ENCODE measurements around the gene LSM2. TPM values are rescaled to one million over a fixed set of nuclear protein-coding genes. Genes with fewer than 3 reads are reported as not detected.

The LSM2 gene
- total and polyA plus RNA-seq, 2 experiments from 2014 or later, result 51.9 to 57.9 TPM

- TF ChIP-seq EZH2 (IDR thresholded peaks at IDR 0.05; ENCODE audit: borderline replicate concordance) (no peak), EZH2phosphoT487 (IDR thresholded peaks at IDR 0.05; ENCODE audit: low read depth, severe bottlenecking, unreplicated experiment) (no peak), CTCF (IDR thresholded peaks at IDR 0.05; ENCODE audit: poor library complexity) (no peak)
- peaks cover 29% of the 10 kb centered on the region for H4K20me1 ChIP-seq (ENCODE audit: insufficient read depth, poor library complexity, severe bottlenecking)
- DNase-seq (ENCODE audit: low spot score), result peak; percentile 94
These were observed 27.8 kb upstream of the LSM2 start for GRCh38 chr6:31834367-31835250.

GRCh38 chr6:31831350-31832215 lies 24.8 kb upstream of the LSM2 start:
- Histone ChIP-seq H3K9me2 (replicated peaks; ENCODE audit: insufficient read depth) (no peaks in the 10 kb centered on the region), H3K27ac (peak overlapping the region; percentile 86), H3K79me2 (peaks cover 54% of the 10 kb centered on the region), H3K27me3 (no peaks in the 10 kb centered on the region), H4K20me1 (ENCODE audit: insufficient read depth, poor library complexity, severe bottlenecking) (peaks cover 4% of the 10 kb centered on the region), H3K9me3 (ENCODE audit: low read depth) (no peaks in the 10 kb centered on the region), H2AFZ (no peak overlapping the region), H3K4me1 (ENCODE audit: insufficient read depth) (peaks cover 15% of the 10 kb centered on the region), H3K4me3 (peak overlapping the region; percentile 75), H3K4me2 (peak overlapping the region; percentile 85), H3K36me3 (replicated peaks; ENCODE audit: insufficient read depth, low read depth) (no peaks in the 10 kb centered on the region)
- 92% methylated on average over 15 of the region's 15 CpGs for WGBS (ENCODE audit: low lambda C conversion rate, missing lambda C conversion rate)
- TF ChIP-seq EZH2phosphoT487 (IDR thresholded peaks at IDR 0.05; ENCODE audit: low read depth, severe bottlenecking, unreplicated experiment) (no peak), EZH2 (IDR thresholded peaks at IDR 0.05; ENCODE audit: borderline replicate concordance) (no peak), CTCF (IDR thresholded peaks at IDR 0.05; ENCODE audit: poor library complexity) (no peak)
- DNase-seq (ENCODE audit: low spot score), result no peak

More at GRCh38 chr6:31834367-31835250, 27.8 kb upstream of the LSM2 start:
- H3K9me2 ChIP-seq (replicated peaks; ENCODE audit: insufficient read depth), result no peaks in the 10 kb centered on the region
- peak overlapping the region; percentile 62 for H3K4me3 ChIP-seq
- H3K27me3 ChIP-seq, result no peaks in the 10 kb centered on the region
- 2% methylated on average over 59 of the region's 59 CpGs for WGBS (ENCODE audit: low lambda C conversion rate, missing lambda C conversion rate)
- peak overlapping the region; percentile 82 for H3K4me2 ChIP-seq
- no peaks in the 10 kb centered on the region for H3K36me3 ChIP-seq (replicated peaks; ENCODE audit: insufficient read depth, low read depth)
- H3K4me1 ChIP-seq (ENCODE audit: insufficient read depth), result peaks cover 28% of the 10 kb centered on the region
- no peaks in the 10 kb centered on the region for H3K9me3 ChIP-seq (ENCODE audit: low read depth)
- peak overlapping the region; percentile 88 for H3K27ac ChIP-seq
- peaks cover 78% of the 10 kb centered on the region for H3K79me2 ChIP-seq
- peak overlapping the region; percentile 51 for H2AFZ ChIP-seq

GRCh38 chr6:31830886-31831335 lies 24.1 kb upstream of the LSM2 start:
- peaks cover 48% of the 10 kb centered on the region for H3K79me2 ChIP-seq
- no peak for DNase-seq (ENCODE audit: low spot score)

More at GRCh38 chr6:31830886-31831335, 24.1 kb upstream of the LSM2 start:
- TF ChIP-seq EZH2 (IDR thresholded peaks at IDR 0.05; ENCODE audit: borderline replicate concordance) (no peak), EZH2phosphoT487 (IDR thresholded peaks at IDR 0.05; ENCODE audit: low read depth, severe bottlenecking, unreplicated experiment) (no peak), CTCF (IDR thresholded peaks at IDR 0.05; ENCODE audit: poor library complexity) (no peak)
- Histone ChIP-seq H3K36me3 (replicated peaks; ENCODE audit: insufficient read depth, low read depth) (no peaks in the 10 kb centered on the region), H3K27ac (peak overlapping the region; percentile 86), H3K4me3 (peak overlapping the region; percentile 75), H4K20me1 (ENCODE audit: insufficient read depth, poor library complexity, severe bottlenecking) (no peaks in the 10 kb centered on the region), H2AFZ (peak overlapping the region; percentile 41), H3K4me1 (ENCODE audit: insufficient read depth) (peaks cover 22% of the 10 kb centered on the region), H3K27me3 (no peaks in the 10 kb centered on the region), H3K9me3 (ENCODE audit: low read depth) (no peaks in the 10 kb centered on the region), H3K4me2 (peak overlapping the region; percentile 85), H3K9me2 (replicated peaks; ENCODE audit: insufficient read depth) (no peaks in the 10 kb centered on the region)
- 74% methylated on average over 6 of the region's 6 CpGs for WGBS (ENCODE audit: low lambda C conversion rate, missing lambda C conversion rate)

All from hepatocyte (in vitro differentiated cells).